HTR-8/SVneo (cell line): ENCODE results near the gene CSK.

Experiments used
- DNase-seq: peaks from one replicate; pipeline ENCODE4 v3.0.0; 2011; ENCODE audit warnings: low spot score, mixed read lengths; ENCODE audit not compliant: insufficient read length
- FAIRE-seq: peaks from 2 replicates; lab custom pipeline; 2011; peaks lifted over from hg19 to GRCh38; lab: Jason Lieb, UNC

Gene CSK

DNA sequence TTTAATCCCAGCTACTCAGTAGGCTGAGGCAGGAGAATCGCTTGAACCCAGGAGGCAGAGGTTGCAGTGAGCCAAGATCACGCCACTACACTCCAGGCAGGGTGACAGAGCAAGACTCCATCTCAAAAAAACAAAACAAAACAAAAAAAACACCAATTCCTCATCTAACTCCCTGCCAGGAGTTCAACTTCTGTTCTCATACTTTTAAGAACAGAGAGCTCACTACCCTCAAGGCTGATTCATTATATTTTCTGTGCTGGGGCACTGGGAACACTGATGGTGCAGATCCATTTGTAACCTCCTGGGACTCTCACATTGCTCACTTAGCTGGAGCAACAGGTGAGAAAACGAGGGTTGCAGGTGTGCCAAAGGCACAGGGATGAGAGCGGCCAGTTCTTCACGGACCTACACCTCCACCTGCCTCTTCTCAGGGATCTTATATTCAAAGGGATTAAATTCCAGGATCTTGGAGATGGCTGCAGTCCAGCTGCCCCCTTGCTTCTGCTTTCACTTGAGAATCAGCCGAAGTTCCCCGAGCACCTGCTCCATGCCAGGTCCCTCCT lies 12.3 kb upstream of the CSK start:
- DNase-seq: no peak
- no peak for FAIRE-seq

DNA sequence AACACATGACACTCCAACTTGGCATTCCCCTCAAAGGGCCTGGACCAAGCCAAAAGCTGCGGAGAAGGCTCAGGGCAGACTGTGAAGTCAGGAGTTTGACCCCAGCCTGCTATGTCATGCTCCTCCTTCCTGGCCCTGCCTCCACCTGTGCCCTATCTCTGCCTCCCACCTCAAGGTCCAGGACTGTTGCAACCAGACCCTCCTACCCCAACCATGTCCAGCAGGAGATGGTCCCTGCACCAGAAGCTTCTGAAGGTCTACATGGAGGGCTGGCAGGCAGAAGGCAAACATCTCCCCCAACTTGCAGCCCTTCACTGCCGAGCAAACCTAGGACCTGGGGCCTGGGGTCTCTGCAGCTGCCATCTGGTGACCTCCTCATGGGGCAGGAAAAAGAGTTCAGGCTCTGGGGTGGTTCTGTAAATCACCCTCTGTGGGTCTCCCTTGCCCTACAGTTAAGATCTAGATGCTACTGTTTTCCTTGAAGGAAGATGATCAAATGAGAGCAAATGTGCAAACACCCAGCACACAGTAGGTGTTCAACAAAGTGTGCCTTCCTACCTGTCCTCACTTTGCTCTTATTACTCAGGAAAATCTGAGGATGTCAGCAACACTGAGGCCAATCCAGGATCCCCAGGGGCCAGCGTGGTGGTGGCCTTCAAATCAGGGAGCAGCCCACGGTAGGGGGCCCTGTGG lies 11.5 kb upstream of the CSK start:
- no peak for FAIRE-seq
- no peak for DNase-seq

DNA sequence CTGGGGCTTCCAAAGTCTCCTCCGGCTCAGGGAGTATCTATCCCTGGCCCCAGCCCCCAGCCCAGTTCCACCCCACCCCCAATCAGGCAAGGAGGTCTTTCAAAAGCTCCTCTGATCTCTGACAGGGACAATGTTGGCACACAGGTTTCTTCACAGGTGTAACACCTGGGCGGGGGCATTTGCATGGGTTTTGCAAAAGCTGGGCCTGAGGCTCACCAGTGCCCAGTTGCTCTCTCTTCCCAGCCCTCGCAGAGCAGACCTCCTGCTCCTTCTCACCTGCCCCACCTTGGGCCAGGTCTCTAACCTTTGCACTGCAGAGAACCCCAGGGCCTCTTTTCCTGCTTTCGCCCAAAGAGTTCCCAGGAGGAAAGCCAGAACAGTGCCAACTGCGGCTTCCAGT lies 8.6 kb upstream of the CSK start:
- FAIRE-seq: no peak

DNA sequence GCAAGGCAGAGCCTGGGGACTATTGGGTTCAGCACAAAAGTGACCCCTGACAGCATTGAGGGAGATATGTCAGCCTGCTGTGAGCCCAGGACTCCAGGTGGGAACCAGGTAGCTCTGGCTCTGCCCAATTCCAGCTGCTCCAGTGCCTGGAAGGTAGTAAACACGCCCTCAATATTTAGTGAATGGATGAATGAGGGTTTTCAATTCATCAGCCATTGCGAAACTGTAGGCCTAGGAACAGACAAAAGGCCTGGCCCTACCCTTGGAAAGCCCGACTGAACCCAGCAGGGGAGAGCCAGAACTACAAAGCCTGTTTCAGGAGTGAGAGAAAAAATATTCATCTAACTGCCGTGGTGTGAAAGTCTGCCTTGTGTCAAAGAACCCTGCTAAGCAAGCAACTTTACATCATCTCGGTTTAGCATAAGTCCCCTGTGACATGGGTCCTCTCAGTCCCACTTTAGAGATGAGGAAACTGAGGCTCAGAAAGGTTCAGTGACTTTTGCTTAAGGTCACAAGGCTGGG lies 8.1 kb upstream of the CSK start:
- FAIRE-seq: no peak
- DNase-seq: no peak

More for the DNA sequence above, 8.6 kb upstream of the CSK start:
- DNase-seq: no peak

DNA sequence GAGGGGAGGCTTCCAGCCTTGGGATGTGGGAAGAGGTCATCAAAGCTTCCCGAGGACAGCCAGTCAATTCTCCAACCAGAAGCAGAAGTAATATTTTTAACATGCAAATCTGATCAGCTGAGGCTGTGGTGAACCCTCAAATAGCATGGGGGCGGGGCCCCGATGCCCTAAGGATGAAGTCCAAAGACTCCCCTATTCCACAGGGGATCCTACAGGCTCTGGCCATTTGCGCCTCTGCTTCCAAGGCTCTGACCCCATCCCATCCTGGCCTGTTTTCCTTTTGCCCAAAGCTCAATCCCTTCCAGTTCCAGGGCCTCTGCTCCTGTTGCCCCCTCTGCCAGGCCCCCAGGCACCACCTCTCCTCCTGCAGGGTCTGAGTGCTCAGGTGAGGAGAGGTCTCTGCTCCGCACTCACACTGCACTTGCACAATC lies 6.7 kb upstream of the CSK start:
- DNase-seq (no peak), FAIRE-seq (no peak)

DNA sequence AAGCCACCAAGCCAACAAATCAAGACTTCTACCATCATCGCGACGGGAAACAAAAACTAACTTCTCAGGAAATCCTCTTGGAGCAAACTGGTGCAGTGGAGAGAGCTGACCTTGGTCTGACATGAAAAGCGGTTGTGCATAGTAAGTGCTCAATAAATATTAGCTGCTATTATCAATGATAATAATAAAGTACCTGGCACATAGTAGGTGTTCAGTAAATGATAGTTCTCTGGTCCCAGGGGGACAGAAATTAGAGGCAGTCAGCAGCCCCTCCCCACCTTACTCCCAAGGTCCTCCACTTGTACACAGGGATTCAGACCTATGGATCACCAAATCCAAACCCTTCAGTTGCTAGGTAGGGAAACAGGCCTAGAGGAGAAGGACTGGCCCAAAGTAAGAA lies 6.0 kb upstream of the CSK start:
- DNase-seq (no peak), FAIRE-seq (no peak)

DNA sequence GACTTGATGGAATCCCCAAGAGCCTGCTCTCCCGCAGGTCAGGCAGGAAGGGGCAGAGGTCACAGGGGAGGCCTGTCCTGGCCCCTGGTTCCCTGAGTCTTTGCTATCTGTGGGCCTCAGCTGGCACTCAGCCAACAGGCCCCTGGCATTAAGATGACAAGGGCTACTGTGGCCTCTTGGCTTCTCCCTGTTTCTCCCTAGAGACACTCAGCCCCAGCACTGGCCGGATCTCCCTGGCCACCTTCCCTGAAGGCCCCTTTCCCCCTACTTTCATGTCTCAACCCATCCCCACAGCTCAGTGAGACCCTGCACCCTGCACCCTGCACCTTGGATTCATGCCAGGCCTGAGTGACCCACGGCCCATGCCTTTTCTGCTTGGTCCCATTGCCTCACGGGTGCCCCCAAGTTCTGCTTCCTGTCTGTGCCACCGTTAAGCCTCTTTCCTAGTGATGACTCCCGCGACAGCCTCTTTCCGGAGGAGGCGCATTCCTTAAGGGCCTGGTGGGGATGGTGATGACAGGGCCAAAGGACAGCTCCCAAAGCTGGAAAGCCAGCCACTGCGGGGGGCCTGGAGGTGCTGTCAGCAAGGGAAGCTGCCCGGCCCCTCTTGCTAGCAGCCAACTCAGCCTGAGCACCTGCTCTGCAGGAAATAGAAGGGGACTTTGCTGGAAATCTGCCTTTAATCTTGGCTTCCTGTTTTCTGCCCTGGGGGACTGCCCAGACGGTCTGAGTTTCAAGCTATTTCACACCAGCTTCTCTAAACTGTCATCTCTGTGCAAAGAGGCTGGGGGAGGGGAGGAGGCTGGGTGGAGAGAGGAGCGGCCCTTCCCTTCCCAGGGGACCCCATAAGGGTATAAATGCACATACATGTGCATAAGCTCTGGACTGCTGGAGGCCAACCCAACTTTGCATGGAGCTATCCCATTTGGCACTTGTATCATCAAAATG lies 4.8 kb upstream of the CSK start:
- DNase-seq (no peak), FAIRE-seq (no peak)

DNA sequence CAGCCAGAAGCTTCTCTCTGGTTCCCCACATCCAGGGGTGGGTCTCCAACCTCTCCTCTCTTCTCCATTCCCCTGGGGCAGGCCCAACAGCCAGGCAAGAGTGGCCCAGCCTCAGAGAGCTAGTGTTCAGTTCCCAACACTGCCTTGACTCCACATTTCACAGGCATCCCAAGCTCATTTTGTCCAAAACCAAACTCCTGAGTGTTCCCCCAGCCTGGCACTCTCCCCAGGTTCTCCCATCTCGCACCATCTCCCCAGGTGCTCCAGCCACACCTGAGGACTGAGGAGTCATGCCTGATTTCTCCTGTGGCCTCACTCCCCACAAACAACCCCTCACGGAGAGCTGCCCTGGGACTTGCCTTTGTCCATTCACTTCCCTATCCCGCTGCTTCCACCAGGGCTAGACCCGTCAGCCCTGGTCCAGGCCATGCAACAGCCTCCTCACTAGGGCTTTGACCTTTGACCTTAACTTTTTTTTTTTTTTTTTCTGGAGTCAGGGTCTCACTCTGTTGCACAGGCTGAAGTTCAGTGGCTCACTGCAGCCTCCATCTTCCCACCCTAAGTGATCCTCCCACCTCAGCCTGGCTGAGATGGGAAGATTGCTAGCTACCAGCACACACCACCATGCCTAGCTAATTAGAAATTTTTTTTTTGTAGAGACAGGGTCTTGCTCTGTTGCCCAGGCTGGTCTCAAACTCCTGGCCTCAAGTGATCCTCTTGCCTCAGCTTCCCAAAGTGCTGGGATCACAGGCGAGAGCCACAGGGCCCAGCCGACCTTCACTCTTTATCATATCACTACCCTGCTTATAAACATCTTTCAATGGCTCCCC lies 3.9 kb upstream of the CSK start:
- FAIRE-seq (no peak), DNase-seq (no peak)

DNA sequence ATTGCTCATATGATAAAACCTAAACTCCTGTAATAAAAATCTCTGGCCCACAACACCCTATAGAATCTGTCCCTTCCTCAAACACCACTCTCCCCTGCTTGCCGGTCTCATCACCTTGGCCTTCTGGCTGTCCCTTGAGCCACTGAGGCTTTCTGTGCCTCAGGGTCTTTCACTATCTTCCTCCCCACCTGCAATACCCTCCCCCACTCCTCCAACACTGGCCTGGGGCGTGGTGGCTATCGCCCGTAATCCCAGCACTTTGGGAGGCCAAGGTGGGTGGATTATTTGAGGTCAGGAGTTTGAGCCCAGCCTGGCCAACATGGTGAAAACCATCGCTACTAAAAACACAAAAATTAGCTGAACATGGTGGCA lies 3.3 kb upstream of the CSK start:
- FAIRE-seq (no peak), DNase-seq (no peak)

DNA sequence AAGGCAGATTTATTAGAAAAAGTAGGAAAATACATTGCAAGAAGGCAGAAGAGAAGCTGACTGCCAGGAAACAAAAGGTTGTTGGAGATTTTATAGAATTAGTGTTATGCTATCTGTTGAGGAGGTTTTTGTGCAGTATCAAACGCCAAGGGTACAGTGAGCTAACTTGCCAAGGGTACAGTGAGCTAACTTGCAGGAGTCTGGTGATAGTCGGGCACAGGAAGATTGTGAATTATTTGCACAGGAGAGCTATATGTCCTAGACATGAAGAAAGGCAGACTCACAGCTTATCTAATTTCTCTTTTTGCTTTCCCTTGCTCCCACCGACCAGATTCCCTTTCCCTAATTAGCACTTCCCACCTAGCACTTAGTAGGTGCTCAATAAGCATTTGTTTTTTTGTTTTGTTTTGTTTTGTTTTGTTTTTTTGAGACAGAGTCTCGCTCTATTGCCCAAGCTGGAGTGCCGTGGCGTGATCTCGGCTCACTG lies 2.7 kb upstream of the CSK start:
- DNase-seq (no peak), FAIRE-seq (no peak)

DNA sequence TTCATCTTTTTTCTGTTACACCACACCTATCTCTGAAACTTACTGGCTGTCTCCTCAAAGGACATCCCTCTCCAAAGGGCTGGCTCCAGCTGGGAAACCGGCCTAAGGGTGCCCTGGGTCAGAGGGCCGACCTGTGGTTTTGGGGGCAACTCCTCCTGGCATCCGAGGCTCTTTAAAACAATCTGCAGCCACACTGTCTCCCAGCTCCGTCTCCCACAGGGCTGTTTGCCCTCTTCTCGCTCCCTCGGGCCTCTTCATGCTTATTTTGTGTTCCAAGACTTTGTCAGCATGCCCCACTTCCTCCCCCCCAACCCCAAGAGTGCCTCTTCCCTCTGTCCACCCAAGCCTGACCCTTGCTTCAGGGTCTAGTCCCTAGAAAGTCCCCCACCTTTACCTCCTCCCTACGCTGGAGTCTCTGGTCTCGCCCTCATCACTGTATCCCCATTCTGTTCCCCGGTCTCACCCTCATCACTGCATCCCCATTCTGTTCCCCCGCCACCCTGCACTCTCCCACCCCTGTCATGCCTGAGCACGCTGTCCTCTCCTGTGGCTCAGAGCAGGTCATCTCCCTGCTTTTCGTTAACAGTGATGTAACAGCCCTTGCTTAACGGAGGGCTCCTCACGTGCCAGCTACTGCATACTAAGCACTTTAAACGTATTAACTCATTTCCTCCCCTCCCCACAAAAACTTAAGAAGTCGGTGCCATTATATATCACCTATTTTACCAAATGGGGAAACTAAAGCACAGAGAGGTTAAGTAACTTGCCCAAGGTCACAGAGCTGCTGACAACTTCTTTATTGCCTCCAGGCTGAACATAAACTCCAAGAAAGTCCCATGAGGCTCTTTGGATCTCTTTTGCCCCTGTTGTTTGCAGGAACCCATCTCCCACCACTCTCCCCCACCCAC lies 1.1 kb upstream of the CSK start:
- FAIRE-seq: no peak
- no peak for DNase-seq

DNA sequence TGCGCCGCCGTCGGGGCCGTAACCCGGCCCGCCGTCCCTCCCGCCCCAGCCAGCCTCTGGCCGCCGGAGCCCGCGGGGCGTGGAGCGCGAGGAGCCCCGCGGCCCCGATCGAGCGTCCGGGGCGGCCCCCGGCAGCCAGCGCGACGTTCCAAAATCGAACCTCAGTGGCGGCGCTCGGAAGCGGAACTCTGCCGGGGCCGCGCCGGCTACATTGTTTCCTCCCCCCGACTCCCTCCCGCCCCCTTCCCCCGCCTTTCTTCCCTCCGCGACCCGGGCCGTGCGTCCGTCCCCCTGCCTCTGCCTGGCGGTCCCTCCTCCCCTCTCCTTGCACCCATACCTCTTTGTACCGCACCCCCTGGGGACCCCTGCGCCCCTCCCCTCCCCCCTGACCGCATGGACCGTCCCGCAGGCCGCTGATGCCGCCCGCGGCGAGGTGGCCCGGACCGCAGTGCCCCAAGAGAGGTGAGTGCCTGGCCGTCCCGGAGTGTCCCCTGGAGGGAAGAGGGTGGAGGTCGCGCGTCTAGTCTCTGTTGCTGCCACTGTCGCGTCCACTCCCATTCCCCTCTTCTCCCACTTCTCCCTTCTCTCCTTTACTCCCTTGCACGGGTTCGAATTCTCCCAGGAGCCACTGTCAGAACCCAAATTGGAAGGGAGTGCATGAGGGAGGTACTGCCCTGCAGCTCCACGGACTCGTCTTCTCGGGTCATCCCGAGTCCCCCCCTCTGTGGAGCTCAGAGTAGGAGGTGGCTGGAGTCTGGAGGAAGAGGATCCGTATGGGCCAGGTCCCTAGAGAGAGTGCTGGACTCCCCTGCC lies 585 bp downstream of the CSK start:
- FAIRE-seq (no peak), DNase-seq (no peak)

DNA sequence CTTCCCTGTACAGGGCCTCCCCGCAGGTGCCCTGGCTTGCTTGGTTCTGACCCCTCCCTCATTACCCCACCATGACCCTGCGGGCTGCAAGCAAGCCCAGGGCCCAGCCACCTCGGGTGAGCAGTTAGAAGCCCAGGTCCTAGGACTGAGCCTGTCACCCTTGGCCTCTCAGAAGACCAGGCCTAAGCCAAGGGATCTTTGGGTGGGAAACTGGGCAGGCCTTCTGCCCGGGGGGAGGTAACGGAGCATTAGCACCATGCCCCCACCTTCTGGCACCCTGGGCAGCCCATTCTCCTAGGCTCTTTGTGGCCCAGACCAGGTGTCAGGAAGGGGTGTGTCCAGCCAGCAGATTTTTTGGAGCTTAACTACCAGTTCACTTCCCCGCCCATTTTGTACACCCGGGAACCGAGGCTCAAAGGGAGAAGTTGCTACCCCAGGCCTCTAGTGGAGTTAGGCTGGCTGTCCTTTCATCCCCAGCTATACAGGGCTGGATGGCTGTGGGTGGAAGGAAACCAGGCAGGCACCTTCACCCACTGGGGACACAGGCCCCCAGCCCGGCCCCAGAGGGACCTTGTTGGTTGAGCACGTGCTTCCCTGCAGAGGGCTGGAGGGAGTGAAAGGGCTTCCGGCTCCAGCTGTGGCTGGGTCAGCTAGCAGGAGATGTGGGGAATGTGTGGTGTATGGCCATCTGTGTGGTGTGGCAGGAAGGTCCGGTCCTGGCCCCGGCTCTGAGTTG lies 1.4 kb downstream of the CSK start:
- DNase-seq: no peak
- no peak for FAIRE-seq

DNA sequence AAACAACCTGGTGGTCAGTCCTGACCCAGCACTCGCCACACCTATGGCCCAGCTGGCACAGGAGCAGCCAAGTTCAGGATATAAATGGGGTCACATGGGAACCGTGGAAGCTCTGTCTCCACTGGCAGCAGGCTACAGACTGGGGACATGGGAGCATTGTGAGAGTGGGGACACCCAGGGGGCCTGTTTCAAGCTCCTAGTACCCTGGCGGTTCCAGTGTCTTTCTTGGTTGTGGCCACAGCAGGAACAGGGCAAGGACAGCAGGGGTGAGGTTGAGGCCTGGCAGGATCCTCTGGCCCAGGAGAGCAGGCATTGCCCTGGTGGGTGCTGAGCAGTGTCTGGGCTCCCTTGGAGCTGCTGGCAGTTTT lies 1.9 kb downstream of the CSK start:
- FAIRE-seq: no peak
- DNase-seq: no peak

DNA sequence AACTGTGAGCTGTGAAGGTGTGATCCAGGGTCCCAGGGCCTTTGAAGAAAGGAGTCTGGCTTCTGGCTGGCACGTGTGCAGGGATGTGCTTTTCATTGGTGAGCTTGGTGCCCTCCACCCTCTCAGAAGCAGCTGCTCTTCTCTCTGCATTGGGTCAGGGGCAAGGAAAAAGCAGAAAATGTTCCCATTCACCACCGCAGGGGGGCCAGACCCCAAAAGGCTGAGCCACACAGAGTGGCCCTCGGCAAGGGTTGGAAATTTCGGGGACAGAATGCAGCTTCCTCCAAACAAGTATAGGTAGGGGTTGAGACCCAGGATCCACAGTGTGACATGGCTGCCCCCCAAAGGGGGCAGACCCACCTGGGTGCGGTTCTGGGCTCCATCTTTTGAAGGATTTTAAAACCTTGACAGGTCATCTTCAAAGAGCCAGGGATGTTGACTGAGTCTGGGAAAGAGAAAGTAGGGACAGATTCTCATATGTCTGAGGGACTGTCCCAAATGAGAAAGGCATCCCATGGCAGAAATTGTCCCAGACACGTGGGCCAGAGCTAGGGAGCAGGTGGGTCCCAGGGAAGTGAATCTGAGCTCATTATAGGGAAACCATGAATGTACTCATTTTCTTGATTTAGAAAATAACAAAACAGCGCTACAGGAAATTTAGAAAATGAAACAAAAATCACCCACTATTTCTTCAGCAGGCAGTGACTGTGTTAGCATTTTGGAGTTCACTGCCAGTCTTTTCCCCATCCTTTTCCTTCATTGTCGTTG lies 2.7 kb downstream of the CSK start:
- FAIRE-seq (no peak), DNase-seq (no peak)

DNA sequence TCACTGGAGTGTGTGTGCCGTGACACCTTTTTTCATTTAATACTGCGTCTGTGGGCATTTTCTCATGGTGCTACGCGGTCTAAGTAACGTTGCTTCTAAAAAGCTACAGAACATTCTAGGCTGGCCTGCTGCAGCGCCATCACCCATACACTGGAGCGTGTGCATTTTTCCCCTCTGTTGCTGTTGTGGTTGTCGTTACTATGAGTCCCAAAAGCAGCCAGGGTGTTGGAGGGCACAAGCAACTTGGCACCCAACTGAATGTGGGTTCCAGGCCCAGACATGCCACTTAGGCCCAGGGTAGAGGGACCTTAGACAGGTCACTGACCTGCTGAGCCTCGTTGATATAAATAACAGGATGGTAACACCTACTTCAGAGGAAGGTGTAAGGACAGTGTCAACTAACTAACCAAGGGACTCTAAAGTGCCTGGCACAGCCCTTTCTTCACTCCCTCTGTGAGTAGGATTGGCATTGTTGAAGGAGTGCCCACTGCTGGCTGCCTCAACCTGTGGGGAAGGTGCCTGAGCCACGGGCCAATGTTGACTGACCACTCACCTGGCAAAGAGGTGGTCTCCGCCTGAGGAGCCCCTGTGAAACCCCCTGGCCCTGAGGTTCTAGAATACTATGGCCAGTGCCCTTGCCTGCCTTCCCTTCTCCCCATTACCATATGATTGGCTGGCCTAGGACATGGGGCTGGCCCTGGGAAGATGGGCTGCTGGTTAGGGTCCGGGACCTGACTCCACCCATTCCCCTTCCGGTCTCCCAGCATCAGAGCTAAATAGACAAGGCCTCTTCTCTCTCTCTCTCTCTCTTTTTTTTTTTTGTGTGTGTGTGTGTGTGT lies 3.5 kb downstream of the CSK start:
- no peak for DNase-seq
- no peak for FAIRE-seq
